Glutamatergic neuron (in vitro differentiated cells): Measurements from ENCODE around the gene SASS6. TPM values are rescaled to one million over a fixed set of nuclear protein-coding genes. Genes with fewer than 3 reads are reported as not detected.
A peak's percentile ranks its signal among the peaks of the same experiment; 100 is the strongest.

ENCODE experiments used
- DNase-seq: peaks from one replicate; pipeline ENCODE4 v3.0.0; 2022
- H3K27ac Mint-ChIP-seq: one replicate; pipeline ENCODE4 v1.8.0; 2020; ENCODE audit warnings: mild to moderate bottlenecking, mixed read lengths, inconsistent platforms; ENCODE audit not compliant: unreplicated experiment
- H3K27me3 Mint-ChIP-seq: one replicate; pipeline ENCODE4 v1.8.0; 2020; ENCODE audit warnings: mild to moderate bottlenecking, moderate library complexity, mixed read lengths, inconsistent platforms; ENCODE audit not compliant: unreplicated experiment
- H3K36me3 Mint-ChIP-seq: one replicate; pipeline ENCODE4 v1.8.0; 2020; ENCODE audit warnings: mild to moderate bottlenecking, mixed read lengths, inconsistent platforms; ENCODE audit not compliant: unreplicated experiment
- H3K4me1 Mint-ChIP-seq: one replicate; pipeline ENCODE4 v1.8.0; 2020; ENCODE audit warnings: mild to moderate bottlenecking, low read depth, mixed read lengths, inconsistent platforms; ENCODE audit not compliant: unreplicated experiment
- H3K4me3 Mint-ChIP-seq: one replicate; pipeline ENCODE4 v1.8.0; 2020; ENCODE audit warnings: mild to moderate bottlenecking, mixed read lengths, inconsistent platforms; ENCODE audit not compliant: unreplicated experiment
- H3K9me3 Mint-ChIP-seq: one replicate; pipeline ENCODE4 v1.8.0; 2020; ENCODE audit warnings: mild to moderate bottlenecking, moderate library complexity, mixed read lengths, inconsistent platforms; ENCODE audit not compliant: unreplicated experiment
- total RNA-seq: library from RNA; stranded (reverse); fragmentation: NEBNext Ultra II Directional; extraction: Animal tissue kit (Norgen Biotek cat#: 25700); gene quantifications from one replicate; pipeline ENCODE4 v1.2.1, GENCODE V29; 2021; ENCODE audit not compliant: unreplicated experiment
- TF ChIP-seq, protein P1 (sequence below): fragments of 200-600 bp; sonication (generic); IDR thresholded peaks from one replicate; pipeline ENCODE4 v1.5.0; 2021; ENCODE audit not compliant: partially characterized antibody, unreplicated experiment

Gene SASS6
- total RNA-seq, 1 donor from 2014 or later, result 4.0 TPM

DNA sequence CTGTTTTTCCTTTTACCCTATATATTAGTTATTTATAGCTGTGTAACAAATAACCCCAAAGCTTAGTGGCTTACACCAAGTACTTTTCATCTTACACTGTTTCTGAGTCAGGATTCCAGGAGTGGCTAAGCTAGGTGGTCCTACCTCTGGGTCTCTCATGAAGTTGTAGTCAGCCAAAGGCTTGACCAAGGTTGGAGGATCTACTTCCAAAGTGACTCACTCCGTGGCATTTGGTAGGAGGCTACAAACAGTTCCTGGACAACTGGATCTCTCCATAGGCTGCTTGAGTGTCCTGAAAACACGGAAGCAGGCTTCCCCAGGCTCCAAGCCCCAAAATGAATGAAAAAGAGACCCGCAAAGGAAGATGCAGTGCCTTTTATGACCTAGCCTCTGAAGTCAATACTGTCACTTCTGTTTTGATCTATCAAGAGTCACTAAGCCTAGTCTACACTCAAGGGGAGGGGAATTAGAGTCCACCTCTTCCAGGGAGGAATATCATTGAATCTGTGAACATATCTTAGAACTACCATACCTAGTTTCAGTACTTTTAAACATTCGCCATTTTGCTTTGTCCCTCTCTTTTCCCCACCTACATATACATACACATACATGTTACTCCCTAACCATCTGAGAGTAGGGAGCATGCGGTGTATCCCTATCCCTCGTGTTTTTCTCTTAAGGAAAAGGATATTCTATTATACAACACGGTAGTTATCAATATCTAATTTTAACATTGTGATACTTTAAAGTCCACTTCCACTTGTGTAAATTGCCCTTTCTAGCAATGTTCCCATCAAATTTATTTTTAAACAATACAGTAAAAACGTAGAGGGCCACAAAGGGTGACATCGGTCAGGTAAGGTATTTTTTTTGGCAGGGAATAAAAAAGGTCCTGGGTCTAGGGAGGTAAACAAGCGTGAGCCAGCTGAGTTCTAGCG lies 95.7 kb downstream of the SASS6 start:
- H3K9me3 Mint-ChIP-seq, result peaks cover 6% of the 10 kb centered on the region
- TF ChIP-seq, protein P1, sequence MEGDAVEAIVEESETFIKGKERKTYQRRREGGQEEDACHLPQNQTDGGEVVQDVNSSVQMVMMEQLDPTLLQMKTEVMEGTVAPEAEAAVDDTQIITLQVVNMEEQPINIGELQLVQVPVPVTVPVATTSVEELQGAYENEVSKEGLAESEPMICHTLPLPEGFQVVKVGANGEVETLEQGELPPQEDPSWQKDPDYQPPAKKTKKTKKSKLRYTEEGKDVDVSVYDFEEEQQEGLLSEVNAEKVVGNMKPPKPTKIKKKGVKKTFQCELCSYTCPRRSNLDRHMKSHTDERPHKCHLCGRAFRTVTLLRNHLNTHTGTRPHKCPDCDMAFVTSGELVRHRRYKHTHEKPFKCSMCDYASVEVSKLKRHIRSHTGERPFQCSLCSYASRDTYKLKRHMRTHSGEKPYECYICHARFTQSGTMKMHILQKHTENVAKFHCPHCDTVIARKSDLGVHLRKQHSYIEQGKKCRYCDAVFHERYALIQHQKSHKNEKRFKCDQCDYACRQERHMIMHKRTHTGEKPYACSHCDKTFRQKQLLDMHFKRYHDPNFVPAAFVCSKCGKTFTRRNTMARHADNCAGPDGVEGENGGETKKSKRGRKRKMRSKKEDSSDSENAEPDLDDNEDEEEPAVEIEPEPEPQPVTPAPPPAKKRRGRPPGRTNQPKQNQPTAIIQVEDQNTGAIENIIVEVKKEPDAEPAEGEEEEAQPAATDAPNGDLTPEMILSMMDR, result no peak
- peaks cover 9% of the 10 kb centered on the region for H3K27me3 Mint-ChIP-seq
- peak overlapping the region; percentile 80 for H3K27ac Mint-ChIP-seq
- no peak for DNase-seq
- peaks cover 7% of the 10 kb centered on the region for H3K4me1 Mint-ChIP-seq
- H3K4me3 Mint-ChIP-seq, result peak overlapping the region; percentile 98
- no peaks in the 10 kb centered on the region for H3K36me3 Mint-ChIP-seq

DNA sequence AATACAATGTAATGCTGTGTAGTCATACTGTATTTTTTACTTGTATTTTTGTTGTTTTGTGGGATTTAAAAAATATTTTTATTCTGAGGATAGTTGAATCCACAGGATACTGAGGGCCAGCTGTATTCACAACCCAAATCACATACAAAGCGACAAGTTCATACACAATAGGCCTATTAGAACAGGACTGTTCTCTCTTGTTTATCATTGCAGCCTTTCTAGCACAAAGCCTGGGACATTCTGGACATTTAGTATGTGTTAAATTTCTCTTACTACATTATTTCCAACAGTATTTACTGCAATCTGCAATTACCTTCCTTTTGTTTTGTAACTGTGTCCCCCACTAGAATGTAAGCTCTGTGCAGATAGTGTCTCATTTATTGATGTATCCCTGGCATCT lies 97.5 kb downstream of the SASS6 start:
- H3K9me3 Mint-ChIP-seq, result peaks cover 6% of the 10 kb centered on the region
- H3K4me3 Mint-ChIP-seq, result no peak overlapping the region
- H3K4me1 Mint-ChIP-seq, result peaks cover 7% of the 10 kb centered on the region
- no peak overlapping the region for H3K27ac Mint-ChIP-seq
- no peaks in the 10 kb centered on the region for H3K36me3 Mint-ChIP-seq
- peaks cover 9% of the 10 kb centered on the region for H3K27me3 Mint-ChIP-seq
- TF ChIP-seq, protein P1, result no peak
- DNase-seq, result no peak

DNA sequence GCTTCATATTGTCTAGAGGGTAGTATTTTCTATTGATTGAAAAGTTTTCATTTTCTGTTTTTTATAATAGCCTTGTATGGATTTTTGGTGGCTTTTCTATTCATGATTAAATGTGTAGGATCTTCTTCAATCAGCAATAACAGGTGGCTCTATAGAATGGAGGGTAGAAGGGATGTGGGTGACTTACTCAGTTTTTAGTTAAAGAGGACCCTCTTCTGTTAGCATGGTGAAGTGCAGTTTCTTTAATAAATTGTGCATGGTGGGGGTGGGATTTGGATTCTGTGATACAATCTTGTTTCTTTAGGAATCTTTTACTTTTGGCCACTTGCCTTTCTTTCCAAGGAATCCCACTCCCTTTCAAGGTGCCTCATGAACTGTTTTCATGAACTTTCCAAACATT lies 98.3 kb downstream of the SASS6 start:
- no peak overlapping the region for H3K27ac Mint-ChIP-seq
- peaks cover 9% of the 10 kb centered on the region for H3K27me3 Mint-ChIP-seq
- H3K9me3 Mint-ChIP-seq, result peaks cover 6% of the 10 kb centered on the region
- peaks cover 1% of the 10 kb centered on the region for H3K4me1 Mint-ChIP-seq
- no peaks in the 10 kb centered on the region for H3K36me3 Mint-ChIP-seq
- TF ChIP-seq, protein P1, result peak; percentile 33
- no peak overlapping the region for H3K4me3 Mint-ChIP-seq
- no peak for DNase-seq

Other genes with a start within 250 kb of the SASS6 start
- gene SLC35A3, start 162.9 kb downstream of the SASS6 start, total RNA-seq, result 7.7 TPM
- 11.4 TPM for gene TRMT13, start 233 bp upstream of the SASS6 start, total RNA-seq
- 2.1 TPM for gene LRRC39, start 45.3 kb upstream of the SASS6 start, total RNA-seq
- gene DBT, start 116.9 kb upstream of the SASS6 start, total RNA-seq, result 11.4 TPM
- 49.7 TPM for gene RTCA, start 133.3 kb upstream of the SASS6 start, total RNA-seq
- 9.2 TPM for gene CDC14A, start 219.6 kb upstream of the SASS6 start, total RNA-seq